ENCODE data around the gene KCNQ1. TPM values are rescaled to one million over a fixed set of nuclear protein-coding genes. Genes with fewer than 3 reads are reported as not detected.

KCNQ1 gene
- total and polyA plus RNA-seq, 2 donors (not counting 1 experiment from before 2014, with no cell fraction given) = 21.5 to 28.8 TPM

GRCh38 chr11:2483426-2483825, 38.6 kb downstream of the KCNQ1 start:
- peaks cover 5% of the 10 kb centered on the region for H3K9me3 Mint-ChIP-seq (ENCODE audit: insufficient read depth)
- Histone ChIP-seq H3K4me1 (ENCODE audit: control insufficient read depth in 2 of 2, insufficient read depth in 2 of 2, low read length in 2 of 2) (peaks cover 12% of the 10 kb centered on the region in 2 donors), H3K79me2 (ENCODE audit: control insufficient read depth, insufficient read depth, low read length) (peaks cover 22% of the 10 kb centered on the region), H3K36me3 (replicated peaks in 1 of 2; ENCODE audit: control extremely low read depth in 1 of 2, control insufficient read depth in 1 of 2, extremely low read depth in 1 of 2, insufficient read depth in 2 of 2, low read length in 1 of 2) (no peaks in the 10 kb centered on the region), H3K4me3 (ENCODE audit: control extremely low read depth in 1 of 5, extremely low read depth in 1 of 5, insufficient read depth in 1 of 5, low read depth in 2 of 5, low read length in 4 of 5) (no peak overlapping the region), H2AFZ (ENCODE audit: insufficient read depth, low read depth, low read length, poor library complexity, severe bottlenecking) (no peak overlapping the region), H3K27me3 (replicated peaks in 1 of 4; ENCODE audit: control extremely low read depth in 1 of 4, control insufficient read depth in 3 of 4, insufficient read depth in 4 of 4, low read length in 3 of 4) (no peaks in the 10 kb centered on the region), H3K9ac (ENCODE audit: low read length) (no peak overlapping the region), H4K20me1 (ENCODE audit: control insufficient read depth, insufficient read depth, low read length, poor library complexity, severe bottlenecking) (peaks cover 24% of the 10 kb centered on the region), H3K4me2 (replicated peaks; ENCODE audit: low read depth, low read length, poor library complexity, severe bottlenecking) (no peak overlapping the region), H3K27ac (ENCODE audit: low read length in 2 of 2) (no peak overlapping the region), H3K9me3 (ENCODE audit: control extremely low read depth in 1 of 3, control insufficient read depth in 2 of 3, insufficient read depth in 1 of 3, low read length in 2 of 3) (peaks cover 8 to 42% (median 16%) of the 10 kb centered on the region in 3 donors)
- TF ChIP-seq EZH2 (IDR thresholded peaks at IDR 0.05; ENCODE audit: borderline replicate concordance, insufficient read depth, low read depth, low read length, poor library complexity, severe bottlenecking) (no peak), CTCF (IDR thresholded peaks at IDR 0.05) (no peak)
- POLR2A ChIA-PET = no interaction called here
- H3K27ac Mint-ChIP-seq = no peak overlapping the region
- H3K27me3 Mint-ChIP-seq = no peaks in the 10 kb centered on the region
- ATAC-seq (ENCODE audit: low read depth) (no peak), DNase-seq (no peak)
- CTCF ChIA-PET = no interaction called here
- intact Hi-C loops (cut with micrococcal nuclease) = no loop called here
- 96% methylated on average over 12 of the region's 14 CpGs for WGBS (ENCODE audit: insufficient coverage)
- H3K4me1 Mint-ChIP-seq = peaks cover 31% of the 10 kb centered on the region
- H3K4me3 Mint-ChIP-seq = no peak overlapping the region

GRCh38 chr11:2484576-2485125, 39.8 kb downstream of the KCNQ1 start:
- Histone ChIP-seq H4K20me1 (ENCODE audit: control insufficient read depth, insufficient read depth, low read length, poor library complexity, severe bottlenecking) (peaks cover 24% of the 10 kb centered on the region), H3K27ac (ENCODE audit: low read length in 2 of 2) (no peak overlapping the region), H3K4me1 (ENCODE audit: control insufficient read depth in 2 of 2, insufficient read depth in 2 of 2, low read length in 2 of 2) (peaks cover 12% of the 10 kb centered on the region in 2 donors), H3K4me2 (replicated peaks; ENCODE audit: low read depth, low read length, poor library complexity, severe bottlenecking) (no peak overlapping the region), H3K9me3 (ENCODE audit: control extremely low read depth in 1 of 3, control insufficient read depth in 2 of 3, insufficient read depth in 1 of 3, low read length in 2 of 3) (peaks cover 8 to 39% (median 13%) of the 10 kb centered on the region in 3 donors), H3K9ac (ENCODE audit: low read length) (no peak overlapping the region), H2AFZ (ENCODE audit: insufficient read depth, low read depth, low read length, poor library complexity, severe bottlenecking) (no peak overlapping the region), H3K36me3 (replicated peaks in 1 of 2; ENCODE audit: control extremely low read depth in 1 of 2, control insufficient read depth in 1 of 2, extremely low read depth in 1 of 2, insufficient read depth in 2 of 2, low read length in 1 of 2) (no peaks in the 10 kb centered on the region), H3K27me3 (replicated peaks in 1 of 4; ENCODE audit: control extremely low read depth in 1 of 4, control insufficient read depth in 3 of 4, insufficient read depth in 4 of 4, low read length in 3 of 4) (no peaks in the 10 kb centered on the region), H3K4me3 (ENCODE audit: control extremely low read depth in 1 of 5, extremely low read depth in 1 of 5, insufficient read depth in 1 of 5, low read depth in 2 of 5, low read length in 4 of 5) (no peak overlapping the region), H3K79me2 (ENCODE audit: control insufficient read depth, insufficient read depth, low read length) (peaks cover 26% of the 10 kb centered on the region)
- TF ChIP-seq EZH2 (IDR thresholded peaks at IDR 0.05; ENCODE audit: borderline replicate concordance, insufficient read depth, low read depth, low read length, poor library complexity, severe bottlenecking) = no peak
- no peak for TF ChIP-seq CTCF (IDR thresholded peaks at IDR 0.05)
- H3K27ac Mint-ChIP-seq = no peak overlapping the region
- CTCF ChIA-PET = no interaction called here
- ATAC-seq (ENCODE audit: low read depth) (no peak), DNase-seq (no peak)
- H3K4me1 Mint-ChIP-seq = peaks cover 31% of the 10 kb centered on the region
- H3K9me3 Mint-ChIP-seq (ENCODE audit: insufficient read depth) = peaks cover 11% of the 10 kb centered on the region
- intact Hi-C loops (cut with micrococcal nuclease) = no loop called here
- 100% methylated on average over 14 of the region's 16 CpGs for WGBS (ENCODE audit: insufficient coverage)
- peaks cover 3% of the 10 kb centered on the region for H3K27me3 Mint-ChIP-seq
- POLR2A ChIA-PET = no interaction called here
- no peak overlapping the region for H3K4me3 Mint-ChIP-seq

All from B cell (primary cell).